GM12878 (cell line): Measurements from ENCODE around the gene S100A2. TPM values are rescaled to one million over a fixed set of nuclear protein-coding genes. Genes with fewer than 3 reads are reported as not detected.

ENCODE experiments used
- ATAC-seq: fragments of 200-7000 bp; cut with Tn5 transposase; 3 replicates; pipeline ENCODE4 v1.9.1; 2020; ENCODE audit warnings: mild to moderate bottlenecking, moderate library complexity
- BruUV-seq: library from RNA; stranded (reverse); fragments of 400-500 nt; replicated peaks from 2 replicates; lab custom pipeline; 2021; lab: Mats Ljungman, UMichigan
- CTCF ChIA-PET: fragments of 300-600 bp; sonication (Branson Sonifier 250); formaldehyde crosslinking; extraction: SDS; loops from one replicate; lab custom pipeline; 2021; ENCODE audit warnings: inconsistent platforms; lab: Yijun Ruan, JAX
- POLR2A ChIA-PET: fragments of 350-600 bp; formaldehyde crosslinking; extraction: SDS; loops from one replicate; lab custom pipeline; 2021; ENCODE audit warnings: inconsistent platforms; lab: Charles Lee
- RAD21 ChIA-PET: fragments of 300-600 bp; sonication (Branson Sonifier 250); formaldehyde crosslinking; loops from one replicate; lab custom pipeline; 2023; ENCODE audit warnings: antibody characterized with exemption; ENCODE audit not compliant: unreplicated experiment; lab: Charles Lee
- SMC1A ChIA-PET: fragments of 300-600 bp; sonication (Branson Sonifier 250); formaldehyde crosslinking; loops from one replicate; lab custom pipeline; 2023; ENCODE audit not compliant: unreplicated experiment, uncharacterized antibody; lab: Charles Lee
- DNase-seq: peaks from one replicate; pipeline ENCODE4 v3.0.0-alpha.2; 2011; ENCODE audit warnings: low read depth, low spot score
- FAIRE-seq: peaks from 3 replicates; lab custom pipeline; 2011; peaks lifted over from hg19 to GRCh38; lab: Jason Lieb, UNC
- H2AFZ ChIP-seq: 2 replicates; pipeline ENCODE4 v1.6.0; 2011; ENCODE audit warnings: low read depth, low read length, control low read depth; ENCODE audit not compliant: control insufficient read depth
- H3K27ac ChIP-seq: 2 replicates; pipeline ENCODE4 v1.5.1; 2011; ENCODE audit warnings: control low read depth; ENCODE audit not compliant: control insufficient read depth, insufficient read depth
- H3K27me3 ChIP-seq, 2 experiments: replicated peaks in 1 of 2; 2 replicates each; pipeline versions ENCODE4 v1.6.0 to v1.6.1; 2011; ENCODE audit warnings: low read length in 1 of 2; ENCODE audit not compliant: control insufficient read depth in 2 of 2, insufficient read depth in 2 of 2
- H3K36me3 ChIP-seq, 2 experiments: 2 replicates each; pipeline ENCODE4 v1.5.1; 2011; ENCODE audit warnings: low read length in 1 of 2; ENCODE audit not compliant: control insufficient read depth in 2 of 2, insufficient read depth in 2 of 2
- H3K4me1 ChIP-seq: 2 replicates; pipeline ENCODE4 v1.6.1; 2011; ENCODE audit warnings: mild to moderate bottlenecking, low read length, moderate library complexity, mixed read lengths; ENCODE audit not compliant: control insufficient read depth, insufficient read depth
- H3K4me2 ChIP-seq: 2 replicates; pipeline ENCODE4 v1.6.0; 2011; ENCODE audit warnings: control low read depth; ENCODE audit not compliant: control insufficient read depth, insufficient read depth
- H3K4me3 ChIP-seq: fragments of 200-600 bp; sonication (generic); 2 replicates; pipeline ENCODE4 v1.5.1; 2016
- H3K79me2 ChIP-seq: 2 replicates; pipeline ENCODE4 v1.6.0; 2011; ENCODE audit warnings: low read length; ENCODE audit not compliant: control insufficient read depth, insufficient read depth
- H3K9ac ChIP-seq: 2 replicates; pipeline ENCODE4 v1.8.0; 2011; ENCODE audit warnings: low read length, control low read depth, mixed read lengths; ENCODE audit not compliant: control insufficient read depth, insufficient read depth
- H3K9me3 ChIP-seq: replicated peaks from 3 replicates; pipeline ENCODE4 v1.5.1; 2011; ENCODE audit warnings: mild to moderate bottlenecking, low read length; ENCODE audit not compliant: control insufficient read depth, insufficient read depth
- H4K20me1 ChIP-seq: 2 replicates; pipeline ENCODE4 v1.6.0; 2011; ENCODE audit not compliant: control insufficient read depth, insufficient read depth
- GATAD2B ChIP-seq: fragments of 450-650 bp; conservative IDR thresholded peaks from 2 replicates; pipeline ENCODE4 v1.6.1; 2017; ENCODE audit warnings: low read depth, mild to moderate bottlenecking, moderate library complexity
- IKZF2 ChIP-seq, 2 experiments: fragments of 450-650 bp; IDR thresholded peaks; 2 replicates each; pipeline ENCODE4 v1.6.1; 2017; ENCODE audit warnings: mild to moderate bottlenecking in 2 of 2, moderate library complexity in 2 of 2
- IRF3 ChIP-seq: fragments of 450-650 bp; IDR thresholded peaks from 2 replicates; pipeline ENCODE4 v1.6.1; 2014; ENCODE audit warnings: mild to moderate bottlenecking
- LARP7 ChIP-seq: fragments of 450-650 bp; IDR thresholded peaks from 2 replicates; pipeline ENCODE4 v1.6.1; 2017; ENCODE audit warnings: mild to moderate bottlenecking
- MLLT1 ChIP-seq: fragments of 450-650 bp; IDR thresholded peaks from 2 replicates; pipeline ENCODE4 v1.6.1; 2016; ENCODE audit warnings: mild to moderate bottlenecking
- NFYB ChIP-seq: IDR thresholded peaks from 2 replicates; pipeline ENCODE4 v1.6.1; 2011; ENCODE audit warnings: low read depth, mild to moderate bottlenecking, low read length, improper control_type of control experiment, moderate library complexity; ENCODE audit not compliant: insufficient read depth
- NKRF ChIP-seq: fragments of 450-650 bp; conservative IDR thresholded peaks from 2 replicates; pipeline ENCODE4 v1.6.1; 2017; ENCODE audit warnings: mild to moderate bottlenecking, moderate library complexity
- PML ChIP-seq: IDR thresholded peaks from 2 replicates; pipeline ENCODE4 v1.6.1; 2012; ENCODE audit warnings: low read length, inconsistent platforms
- POLR2AphosphoS5 ChIP-seq: IDR thresholded peaks from 2 replicates; pipeline ENCODE4 v1.6.1; 2011; ENCODE audit warnings: mild to moderate bottlenecking, low read length, inconsistent platforms
- RUNX3 ChIP-seq: IDR thresholded peaks from 2 replicates; pipeline ENCODE4 v1.6.1; 2012; ENCODE audit warnings: low read length, inconsistent platforms
- SMC3 ChIP-seq: IDR thresholded peaks from 2 replicates; pipeline ENCODE4 v1.6.1; 2011; ENCODE audit warnings: low read length, improper control_type of control experiment, borderline replicate concordance
- YBX1 ChIP-seq: fragments of 450-650 bp; IDR thresholded peaks from 2 replicates; pipeline ENCODE4 v1.6.1; 2016; ENCODE audit warnings: antibody characterized with exemption
- WGBS: methylation state at CpG from one replicate; pipeline ENCODE4 v1.1.6; 2016; ENCODE audit warnings: low lambda C conversion rate; ENCODE audit not compliant: insufficient replicate concordance, insufficient coverage; ENCODE audit errors: missing lambda C conversion rate; 5-methylcytosine and 5-hydroxymethylcytosine counted together
- in situ Hi-C: fragments of 300-500 bp; cut with MboI; formaldehyde crosslinking; loops from 9 replicates; pipeline ENCODE4 v1.14.3; 2018; ENCODE audit warnings: mixed read lengths
- intact Hi-C: fragments of 100-400 bp; cut with micrococcal nuclease; formaldehyde crosslinking; loops from one replicate; pipeline ENCODE4 v1.14.2; 2022; ENCODE audit not compliant: unreplicated experiment
- polyA plus RNA-seq, 11 experiments: library from polyadenylated mRNA; depleted of rRNA in 4 of 11; unstranded in 6 of 11; stranded (reverse) in 5 of 11; fragments of >200 nt; fragmentation: Nextera tagmentation in 4 of 11; fragmentation: Illumina TruSeq in 1 of 11; extraction: Ambion mirVana in 4 of 11; extraction: Trizol in 1 of 11; gene quantifications; 1 replicate in 1 of 11; 2 replicates in 10 of 11; pipeline versions ENCODE4 v1.2.1 to v1.2.3, GENCODE V29; 2011 to 2016; ENCODE audit warnings: inconsistent platforms in 2 of 11, missing spikeins in 2 of 11, low read depth in 1 of 11
- total RNA-seq, 4 experiments: library from RNA; depleted of rRNA in 3 of 4; stranded (reverse); fragments of >200 nt in 3 of 4; fragmentation: Illumina TruSeq in 1 of 4; extraction: Trizol in 1 of 4; gene quantifications; 2 replicates each; pipeline versions ENCODE4 v1.2.1 to v1.2.3, GENCODE V29; 2013 to 2021
- TF ChIP-seq, protein P1 (sequence below): fragments of 450-650 bp; IDR thresholded peaks from 2 replicates; pipeline ENCODE4 v1.6.1; 2018; ENCODE audit warnings: borderline replicate concordance, mild to moderate bottlenecking; ENCODE audit not compliant: partially characterized antibody
- TF ChIP-seq, protein P2 (sequence below): IDR thresholded peaks from 2 replicates; pipeline ENCODE4 v1.6.1; 2011; ENCODE audit warnings: mild to moderate bottlenecking, low read depth, low read length, moderate library complexity; ENCODE audit not compliant: insufficient replicate concordance

Gene S100A2
- total and polyA plus RNA-seq, 10 of the 15 experiments (the other 5 are each of a cell fraction or from before 2014, with no cell fraction given), result 0.11 to 1.5 (median 0.59) TPM; not detected in 2

GRCh38 chr1:153513666-153514065 is 52.0 kb downstream of the S100A2 start:
- H3K27me3 ChIP-seq, result no peaks in the 10 kb centered on the region
- H2AFZ ChIP-seq, result no peak overlapping the region
- intact Hi-C loops, result loop anchor here (5.0 kb wide), 2 partner anchors 159 to 234 kb away; partner anchors contain the start of gene ILF2
- FAIRE-seq, result no peak
- no TSS peak for BruUV-seq
- no peaks in the 10 kb centered on the region for H4K20me1 ChIP-seq
- H3K4me3 ChIP-seq, result no peak overlapping the region
- no peak overlapping the region for H3K4me2 ChIP-seq
- 56% methylated on average over 7 of the region's 7 CpGs for whole genome bisulfite sequencing
- ATAC-seq, result no peak
- H3K4me1 ChIP-seq, result no peaks in the 10 kb centered on the region
- H3K27ac ChIP-seq, result no peak overlapping the region
- DNase-seq, result no peak
- TF ChIP-seq SMC3 (no peak), RUNX3 (no peak), IRF3 (no peak), GATAD2B (no peak), YBX1 (no peak), PML (no peak), POLR2AphosphoS5 (no peak), MLLT1 (no peak), NFYB (no peak), IKZF2 (IDR thresholded peaks at IDR 0.05) (no peak), NKRF (no peak), LARP7 (no peak)
- TF ChIP-seq, protein P1, sequence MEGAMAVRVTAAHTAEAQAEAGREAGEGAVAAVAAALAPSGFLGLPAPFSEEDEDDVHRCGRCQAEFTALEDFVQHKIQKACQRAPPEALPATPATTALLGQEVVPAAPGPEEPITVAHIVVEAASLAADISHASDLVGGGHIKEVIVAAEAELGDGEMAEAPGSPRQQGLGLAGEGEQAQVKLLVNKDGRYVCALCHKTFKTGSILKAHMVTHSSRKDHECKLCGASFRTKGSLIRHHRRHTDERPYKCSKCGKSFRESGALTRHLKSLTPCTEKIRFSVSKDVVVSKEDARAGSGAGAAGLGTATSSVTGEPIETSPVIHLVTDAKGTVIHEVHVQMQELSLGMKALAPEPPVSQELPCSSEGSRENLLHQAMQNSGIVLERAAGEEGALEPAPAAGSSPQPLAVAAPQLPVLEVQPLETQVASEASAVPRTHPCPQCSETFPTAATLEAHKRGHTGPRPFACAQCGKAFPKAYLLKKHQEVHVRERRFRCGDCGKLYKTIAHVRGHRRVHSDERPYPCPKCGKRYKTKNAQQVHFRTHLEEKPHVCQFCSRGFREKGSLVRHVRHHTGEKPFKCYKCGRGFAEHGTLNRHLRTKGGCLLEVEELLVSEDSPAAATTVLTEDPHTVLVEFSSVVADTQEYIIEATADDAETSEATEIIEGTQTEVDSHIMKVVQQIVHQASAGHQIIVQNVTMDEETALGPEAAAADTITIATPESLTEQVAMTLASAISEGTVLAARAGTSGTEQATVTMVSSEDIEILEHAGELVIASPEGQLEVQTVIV, result no peak
- TF ChIP-seq, protein P2, sequence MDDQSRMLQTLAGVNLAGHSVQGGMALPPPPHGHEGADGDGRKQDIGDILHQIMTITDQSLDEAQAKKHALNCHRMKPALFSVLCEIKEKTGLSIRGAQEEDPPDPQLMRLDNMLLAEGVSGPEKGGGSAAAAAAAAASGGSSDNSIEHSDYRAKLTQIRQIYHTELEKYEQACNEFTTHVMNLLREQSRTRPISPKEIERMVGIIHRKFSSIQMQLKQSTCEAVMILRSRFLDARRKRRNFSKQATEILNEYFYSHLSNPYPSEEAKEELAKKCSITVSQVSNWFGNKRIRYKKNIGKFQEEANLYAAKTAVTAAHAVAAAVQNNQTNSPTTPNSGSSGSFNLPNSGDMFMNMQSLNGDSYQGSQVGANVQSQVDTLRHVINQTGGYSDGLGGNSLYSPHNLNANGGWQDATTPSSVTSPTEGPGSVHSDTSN, result no peak
- CTCF ChIA-PET, result interaction anchor here (0.5 to 4.5 kb wide), 3 partner anchors 18 to 627 kb away, joined by 3 to 31 read pairs (median 3); no protein-coding TSS in a partner anchor
- in situ Hi-C loops, result no loop called here
- no peaks in the 10 kb centered on the region for H3K36me3 ChIP-seq
- RAD21 ChIA-PET, result interaction anchor here (1.0 to 1.2 kb wide), 2 partner anchors 51 to 758 kb away, joined by 3 to 4 read pairs; no protein-coding TSS in a partner anchor
- POLR2A ChIA-PET, result interaction anchor here (0.5 kb wide), 1 partner anchor 122 kb away, joined by 5 read pairs; no protein-coding TSS in a partner anchor
- SMC1A ChIA-PET, result interaction anchor here (1.1 kb wide), 1 partner anchor 55 kb away, joined by 3 read pairs; no protein-coding TSS in a partner anchor
- H3K9me3 ChIP-seq, result no peaks in the 10 kb centered on the region
- no peaks in the 10 kb centered on the region for H3K79me2 ChIP-seq
- no peak overlapping the region for H3K9ac ChIP-seq
